Chondrocyte (in vitro differentiated cells): Measurements from ENCODE around the gene AK5. TPM values are rescaled to one million over a fixed set of nuclear protein-coding genes. Genes with fewer than 3 reads are reported as not detected.
A peak's percentile ranks its signal among the peaks of the same experiment; 100 is the strongest.

Experiments used
- DNase-seq: peaks from one replicate; pipeline ENCODE4 v3.0.0; 2021; ENCODE audit warnings: mixed read lengths, low spot score
- H3K27ac Mint-ChIP-seq: one replicate; pipeline ENCODE4 v1.8.0; 2021; ENCODE audit warnings: mild to moderate bottlenecking, moderate library complexity, mixed read lengths; ENCODE audit not compliant: unreplicated experiment
- H3K27me3 Mint-ChIP-seq: 2 replicates; pipeline ENCODE4 v1.8.0; 2021; ENCODE audit warnings: low read depth, mixed read lengths
- H3K36me3 Mint-ChIP-seq: 2 replicates; pipeline ENCODE4 v1.8.0; 2021; ENCODE audit warnings: low read depth, mixed read lengths
- H3K4me1 Mint-ChIP-seq: 2 replicates; pipeline ENCODE4 v1.8.0; 2021; ENCODE audit warnings: low read depth, mild to moderate bottlenecking, mixed read lengths
- H3K4me3 Mint-ChIP-seq: one replicate; pipeline ENCODE4 v1.8.0; 2021; ENCODE audit warnings: mild to moderate bottlenecking, moderate library complexity, mixed read lengths; ENCODE audit not compliant: unreplicated experiment
- H3K9me3 Mint-ChIP-seq: 2 replicates; pipeline ENCODE4 v1.8.0; 2021; ENCODE audit warnings: low read depth, mixed read lengths
- total RNA-seq: library from RNA; stranded (reverse); gene quantifications from 3 replicates; pipeline ENCODE4 v1.2.1, GENCODE V29; 2021
- TF ChIP-seq, protein P1 (sequence below): fragments of 200-600 bp; sonication (generic); IDR thresholded peaks from 2 replicates; pipeline ENCODE4 v1.5.0; 2021; ENCODE audit warnings: antibody characterized with exemption, mild to moderate bottlenecking, moderate library complexity

Gene AK5
- total RNA-seq, 1 donor from 2014 or later: 6.2 TPM

DNA sequence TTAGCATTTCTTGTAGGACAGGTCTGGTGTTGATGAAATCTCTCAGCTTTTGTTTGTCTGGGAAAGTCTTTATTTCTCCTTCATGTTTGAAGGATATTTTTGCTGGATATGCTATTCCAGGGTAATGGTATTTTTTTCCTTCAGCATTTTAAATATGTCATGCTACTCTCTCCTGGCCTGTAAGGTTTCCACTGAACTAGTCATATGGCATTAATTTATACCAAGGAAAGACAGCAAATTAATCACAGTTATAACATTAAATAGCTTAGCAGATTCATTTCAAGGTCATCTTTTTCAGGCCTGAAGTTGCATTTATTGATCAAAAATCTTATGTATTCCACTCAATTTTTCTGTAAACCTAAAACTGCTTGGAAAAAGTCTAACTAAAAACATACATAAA lies 54.9 kb downstream of the AK5 start:
- TF ChIP-seq, protein P1, sequence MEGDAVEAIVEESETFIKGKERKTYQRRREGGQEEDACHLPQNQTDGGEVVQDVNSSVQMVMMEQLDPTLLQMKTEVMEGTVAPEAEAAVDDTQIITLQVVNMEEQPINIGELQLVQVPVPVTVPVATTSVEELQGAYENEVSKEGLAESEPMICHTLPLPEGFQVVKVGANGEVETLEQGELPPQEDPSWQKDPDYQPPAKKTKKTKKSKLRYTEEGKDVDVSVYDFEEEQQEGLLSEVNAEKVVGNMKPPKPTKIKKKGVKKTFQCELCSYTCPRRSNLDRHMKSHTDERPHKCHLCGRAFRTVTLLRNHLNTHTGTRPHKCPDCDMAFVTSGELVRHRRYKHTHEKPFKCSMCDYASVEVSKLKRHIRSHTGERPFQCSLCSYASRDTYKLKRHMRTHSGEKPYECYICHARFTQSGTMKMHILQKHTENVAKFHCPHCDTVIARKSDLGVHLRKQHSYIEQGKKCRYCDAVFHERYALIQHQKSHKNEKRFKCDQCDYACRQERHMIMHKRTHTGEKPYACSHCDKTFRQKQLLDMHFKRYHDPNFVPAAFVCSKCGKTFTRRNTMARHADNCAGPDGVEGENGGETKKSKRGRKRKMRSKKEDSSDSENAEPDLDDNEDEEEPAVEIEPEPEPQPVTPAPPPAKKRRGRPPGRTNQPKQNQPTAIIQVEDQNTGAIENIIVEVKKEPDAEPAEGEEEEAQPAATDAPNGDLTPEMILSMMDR: no peak
- DNase-seq: no peak
- no peaks in the 10 kb centered on the region for H3K4me1 Mint-ChIP-seq
- H3K27me3 Mint-ChIP-seq: no peaks in the 10 kb centered on the region
- no peak overlapping the region for H3K27ac Mint-ChIP-seq
- H3K36me3 Mint-ChIP-seq: peaks cover 5% of the 10 kb centered on the region
- peaks cover 11% of the 10 kb centered on the region for H3K9me3 Mint-ChIP-seq
- no peak overlapping the region for H3K4me3 Mint-ChIP-seq

DNA sequence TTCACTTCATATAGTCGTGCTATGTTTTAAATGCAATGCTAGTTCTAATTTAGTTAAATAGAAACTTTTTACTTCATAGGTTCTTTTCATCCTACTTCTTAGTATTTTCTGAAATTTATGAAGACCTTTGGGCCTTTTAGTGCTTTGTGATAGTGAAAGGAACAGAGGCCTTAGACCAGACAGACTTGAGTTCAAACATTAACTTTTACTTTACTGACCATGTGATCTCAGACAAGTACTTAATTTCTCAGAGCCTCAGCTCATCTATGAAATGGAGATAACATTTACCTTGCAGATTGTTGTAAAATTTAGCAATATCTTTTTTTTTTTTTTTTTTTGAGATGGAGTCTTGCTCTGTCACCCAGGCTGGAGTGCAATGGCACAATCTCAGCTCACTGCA lies 57.5 kb downstream of the AK5 start:
- Mint-ChIP-seq H3K27ac (no peak overlapping the region), H3K9me3 (peaks cover 7% of the 10 kb centered on the region), H3K27me3 (no peaks in the 10 kb centered on the region), H3K36me3 (peaks cover 2% of the 10 kb centered on the region), H3K4me1 (peaks cover 11% of the 10 kb centered on the region), H3K4me3 (no peak overlapping the region)
- TF ChIP-seq, protein P1: no peak
- no peak for DNase-seq

DNA sequence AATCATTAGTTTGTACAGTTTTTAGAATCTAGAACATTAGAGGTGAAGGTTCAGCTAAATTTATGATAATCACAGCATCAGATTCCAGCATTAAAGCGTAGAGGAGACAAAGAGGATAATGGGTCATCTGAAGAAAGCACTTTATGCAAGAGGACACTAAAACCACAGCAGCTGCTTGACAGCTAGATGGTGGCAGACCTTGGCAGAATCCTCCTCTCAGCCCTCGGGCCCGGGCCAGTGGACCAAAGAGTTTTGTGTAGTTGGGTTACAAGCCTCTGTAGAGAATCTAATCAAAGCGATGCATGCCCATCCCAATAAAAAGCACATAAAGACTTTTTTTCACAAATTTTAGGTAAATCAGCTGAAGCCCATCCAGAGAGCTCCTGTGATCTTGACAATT lies 59.4 kb downstream of the AK5 start:
- TF ChIP-seq, protein P1: no peak
- H3K36me3 Mint-ChIP-seq: no peaks in the 10 kb centered on the region

DNA sequence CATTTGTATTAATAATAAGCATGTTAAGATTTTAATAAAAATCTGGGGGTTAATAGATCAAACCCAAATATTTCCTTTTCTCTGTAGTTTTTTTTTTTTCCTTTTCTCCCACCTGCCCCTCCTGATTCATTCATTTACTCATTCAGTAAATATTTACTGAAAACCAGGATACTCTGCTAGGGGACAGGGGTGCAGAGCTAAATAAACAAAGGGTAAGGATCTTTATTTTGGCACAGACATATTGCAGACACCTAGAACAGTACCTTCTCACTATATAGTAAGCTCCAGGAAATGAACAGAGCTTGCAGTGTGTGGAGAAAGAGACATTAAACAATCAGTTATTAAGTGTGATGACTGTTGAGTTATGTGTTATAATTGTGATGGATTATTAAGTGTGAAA lies 60.9 kb downstream of the AK5 start:
- Mint-ChIP-seq H3K4me3 (no peak overlapping the region), H3K36me3 (no peaks in the 10 kb centered on the region), H3K27ac (no peak overlapping the region), H3K27me3 (no peaks in the 10 kb centered on the region), H3K9me3 (no peaks in the 10 kb centered on the region), H3K4me1 (peaks cover 16% of the 10 kb centered on the region)
- DNase-seq: no peak
- TF ChIP-seq, protein P1: no peak

More for the DNA sequence above, 59.4 kb downstream of the AK5 start:
- peaks cover 12% of the 10 kb centered on the region for H3K4me1 Mint-ChIP-seq
- no peak overlapping the region for H3K27ac Mint-ChIP-seq
- H3K27me3 Mint-ChIP-seq: no peaks in the 10 kb centered on the region
- H3K9me3 Mint-ChIP-seq: no peaks in the 10 kb centered on the region
- H3K4me3 Mint-ChIP-seq: no peak overlapping the region
- no peak for DNase-seq

- DNase-seq: no peak
- Mint-ChIP-seq H3K4me1 (peaks cover 24% of the 10 kb centered on the region), H3K9me3 (no peaks in the 10 kb centered on the region), H3K27ac (peak overlapping the region; percentile 66), H3K36me3 (no peaks in the 10 kb centered on the region), H3K27me3 (no peaks in the 10 kb centered on the region), H3K4me3 (no peak overlapping the region)
- TF ChIP-seq, protein P1: no peak
These were observed 65.8 kb downstream of the AK5 start for GRCh38 chr1:77347646-77348045.
